ENCODE measurements around the gene ZNF148. TPM values are rescaled to one million over a fixed set of nuclear protein-coding genes. Genes with fewer than 3 reads are reported as not detected.

Gene ZNF148
- total RNA-seq, 1 experiment from 2014 or later, result 24.8 TPM

- H3K79me2 ChIP-seq (ENCODE audit: insufficient read depth, low read length), result peaks cover 4% of the 10 kb centered on the region; the same call in 1 of the 2 replicates
- H3K18ac ChIP-seq (ENCODE audit: insufficient read length, low read depth, low read length), result no peak overlapping the region
- Mint-ChIP-seq H3K36me3 (ENCODE audit: insufficient read depth in 1 of 3, low read depth in 3 of 3) (peaks cover 0 to 14% (median 10%) of the 10 kb centered on the region in 3 experiments; a peak in 6 of 7 replicates), H3K9me3 (peaks cover 0 to 6% of the 10 kb centered on the region in 2 experiments; a peak in 3 of 5 replicates), H3K4me3 (no peak overlapping the region), H3K4me1 (peaks cover 11 to 13% of the 10 kb centered on the region in 2 experiments), H3K27me3 (ENCODE audit: low read depth) (no peaks in the 10 kb centered on the region), H3K27ac (no peak overlapping the region)
- no peak overlapping the region for H2AFZ ChIP-seq (ENCODE audit: low read length)
- no peak overlapping the region for H2AK5ac ChIP-seq (ENCODE audit: insufficient read length, low read length)
- no peak for DNase-seq
- H2BK5ac ChIP-seq (ENCODE audit: insufficient read length, low read length), result no peak overlapping the region
- H2BK20ac ChIP-seq (ENCODE audit: low read depth, low read length, poor library complexity, severe bottlenecking), result no peak overlapping the region
- H2BK12ac ChIP-seq (ENCODE audit: insufficient read length, low read depth, low read length), result no peak overlapping the region
- H4K20me1 ChIP-seq (ENCODE audit: control insufficient read depth, insufficient read depth, insufficient read length), result no peaks in the 10 kb centered on the region
- no peak overlapping the region for H3K4ac ChIP-seq (ENCODE audit: low read depth, low read length)
- no peak overlapping the region for H2BK15ac ChIP-seq (ENCODE audit: low read depth, low read length)
- WGBS (ENCODE audit: extremely low coverage, insufficient read length, low lambda C conversion rate), result no CpG with 5 or more reads among the region's 3 CpGs
- H3K4me2 ChIP-seq (ENCODE audit: insufficient read depth, insufficient read length, low read length), result no peak overlapping the region
- no peak overlapping the region for H3K9ac ChIP-seq (ENCODE audit: extremely low read depth, insufficient read length, low read length)
- H3K14ac ChIP-seq (ENCODE audit: insufficient read depth, low read length), result no peak overlapping the region
- H3K23me2 ChIP-seq (ENCODE audit: insufficient read length, low read depth, low read length, poor library complexity, severe bottlenecking), result peaks cover 3% of the 10 kb centered on the region
- H3K23ac ChIP-seq (ENCODE audit: insufficient read length, low read depth, low read length), result no peak overlapping the region
- no peak overlapping the region for H3T11ph ChIP-seq (ENCODE audit: low read length)
- H4K8ac ChIP-seq (replicated peaks; ENCODE audit: insufficient read length, low read depth, low read length), result no peak overlapping the region
- H2BK120ac ChIP-seq (ENCODE audit: low read depth, low read length, poor library complexity, severe bottlenecking), result no peak overlapping the region
- no peak overlapping the region for H4K91ac ChIP-seq (ENCODE audit: insufficient read length, low read depth, low read length)
- H4K5ac ChIP-seq (ENCODE audit: insufficient read length, low read depth, low read length), result no peak overlapping the region
- no peaks in the 10 kb centered on the region for H3K9me3 ChIP-seq (ENCODE audit: control insufficient read depth, low read depth, low read length)
- no peaks in the 10 kb centered on the region for H3K4me1 ChIP-seq (ENCODE audit: insufficient read depth, low read length)
- H3K56ac ChIP-seq (ENCODE audit: insufficient read length, low read depth, low read length), result no peak overlapping the region
- no peak overlapping the region for H3K27ac ChIP-seq (ENCODE audit: insufficient read length, low read depth, low read length)
- H3K27me3 ChIP-seq (ENCODE audit: insufficient read depth, low read length), result no peaks in the 10 kb centered on the region
- no peaks in the 10 kb centered on the region for H3K79me1 ChIP-seq (ENCODE audit: insufficient read depth, low read depth, low read length, poor library complexity, severe bottlenecking)
- no peak for TF ChIP-seq CTCF (conservative IDR thresholded peaks at IDR 0.05)
Measured at GRCh38 chr3:125353659-125354058, 21.5 kb downstream of the ZNF148 start.

All from H9 (cell line).